OCI-LY7 (cell line): ENCODE results near the gene PRR12. TPM values are rescaled to one million over a fixed set of nuclear protein-coding genes. Genes with fewer than 3 reads are reported as not detected.

ENCODE experiments used
- BruUV-seq: library from RNA; stranded (reverse); fragments of 400-500 nt; replicated peaks from 2 replicates; lab custom pipeline; 2021; lab: Mats Ljungman, UMichigan
- CTCF ChIA-PET: fragments of 300-600 bp; sonication (Branson Sonifier 250); formaldehyde crosslinking; loops from one replicate; lab custom pipeline; 2022; ENCODE audit warnings: antibody characterized with exemption; ENCODE audit not compliant: unreplicated experiment; lab: Charles Lee
- POLR2A ChIA-PET: fragments of 300-600 bp; sonication (Branson Sonifier 250); formaldehyde crosslinking; loops from one replicate; lab custom pipeline; 2022; ENCODE audit warnings: antibody characterized with exemption; lab: Charles Lee
- DNase-seq: peaks from one replicate; pipeline ENCODE4 v3.0.0-alpha.2; 2015; ENCODE audit warnings: low spot score
- H2AFZ ChIP-seq: fragments of 200-600 bp; sonication (generic), shearing (Covaris generic); 2 replicates; pipeline ENCODE4 v1.6.1; 2014; ENCODE audit warnings: mild to moderate bottlenecking, antibody characterized with exemption, low read length, moderate library complexity
- H3K27ac ChIP-seq: fragments of 200-600 bp; sonication (generic); 2 replicates; pipeline ENCODE4 v1.5.1; 2014; ENCODE audit warnings: mixed run types, low read depth, mild to moderate bottlenecking, moderate library complexity, low read length, inconsistent platforms; ENCODE audit not compliant: poor library complexity, severe bottlenecking
- H3K36me3 ChIP-seq: fragments of 200-600 bp; sonication (generic); 2 replicates; pipeline ENCODE4 v1.6.1; 2014; ENCODE audit warnings: mild to moderate bottlenecking, antibody characterized with exemption, low read length, moderate library complexity, mixed read lengths; ENCODE audit not compliant: insufficient read depth
- H3K4me1 ChIP-seq: fragments of 200-600 bp; sonication (generic); 2 replicates; pipeline ENCODE4 v1.5.1; 2014; ENCODE audit warnings: mild to moderate bottlenecking, low read length; ENCODE audit not compliant: insufficient read depth, poor library complexity, severe bottlenecking
- H3K4me2 ChIP-seq: fragments of 200-600 bp; sonication (generic); 2 replicates; pipeline ENCODE4 v1.6.1; 2014; ENCODE audit warnings: mild to moderate bottlenecking, low read length
- H3K4me3 ChIP-seq: fragments of 200-600 bp; sonication (generic); 2 replicates; pipeline ENCODE4 v1.5.1; 2014; ENCODE audit warnings: mild to moderate bottlenecking, low read depth, low read length; ENCODE audit not compliant: poor library complexity, severe bottlenecking
- H3K79me2 ChIP-seq: fragments of 200-600 bp; sonication (generic); 2 replicates; pipeline ENCODE4 v1.6.1; 2016; ENCODE audit warnings: low read depth, mild to moderate bottlenecking, low read length, moderate library complexity, mixed read lengths; ENCODE audit not compliant: insufficient read depth
- H3K9me2 ChIP-seq: fragments of 200-600 bp; sonication (generic); 2 replicates; pipeline ENCODE4 v1.6.1; 2016; ENCODE audit warnings: mild to moderate bottlenecking, low read length, mixed read lengths; ENCODE audit not compliant: insufficient read depth
- H3K9me3 ChIP-seq: fragments of 200-600 bp; sonication (generic); 2 replicates; pipeline ENCODE4 v1.6.1; 2014; ENCODE audit warnings: mild to moderate bottlenecking, mixed run types, low read length, mixed read lengths
- H4K20me1 ChIP-seq: fragments of 200-600 bp; sonication (generic); 2 replicates; pipeline ENCODE4 v1.6.1; 2014; ENCODE audit warnings: mild to moderate bottlenecking, antibody characterized with exemption, low read length, moderate library complexity, mixed read lengths; ENCODE audit not compliant: insufficient read depth
- CTCF ChIP-seq: fragments of 200-600 bp; sonication (generic); conservative IDR thresholded peaks from 2 replicates; pipeline ENCODE4 v1.5.1; 2014; ENCODE audit warnings: mild to moderate bottlenecking, antibody characterized with exemption, low read length, moderate library complexity, mixed read lengths
- EZH2phosphoT487 ChIP-seq: fragments of 200-600 bp; sonication (generic); IDR thresholded peaks from 2 replicates; pipeline ENCODE4 v1.6.1; 2018; ENCODE audit warnings: low read depth, borderline replicate concordance, mild to moderate bottlenecking, mixed run types, antibody characterized with exemption, low read length, moderate library complexity, mixed read lengths
- intact Hi-C: fragments of 100-400 bp; cut with micrococcal nuclease; formaldehyde crosslinking; loops from one replicate; pipeline ENCODE4 v1.10.0; 2022; ENCODE audit not compliant: unreplicated experiment
- total RNA-seq, 2 experiments: library from RNA; depleted of rRNA in 1 of 2; stranded (reverse); fragments of >200 nt in 1 of 2; shearing (Covaris generic) in 1 of 2; gene quantifications; 2 replicates each; pipeline ENCODE4 v1.2.3, GENCODE V29; 2014 to 2022

The PRR12 gene
- total RNA-seq, 2 experiments from 2014 or later = 6.5 to 32.8 TPM

GRCh38 chr19:49658566-49659442, 67.8 kb downstream of the PRR12 start:
- TF ChIP-seq CTCF (no peak), EZH2phosphoT487 (no peak)
- peaks cover 7% of the 10 kb centered on the region; the same call in 1 of the 2 replicates for H3K79me2 ChIP-seq
- no peak overlapping the region for H3K4me3 ChIP-seq
- H3K36me3 ChIP-seq = peaks cover 89% of the 10 kb centered on the region
- intact Hi-C loops = no loop called here
- BruUV-seq = no TSS peak
- H2AFZ ChIP-seq = no peak overlapping the region
- DNase-seq = no peak
- no peaks in the 10 kb centered on the region for H3K9me3 ChIP-seq
- ChIA-PET POLR2A (no interaction called here), CTCF (no interaction called here)
- H3K9me2 ChIP-seq = no peaks in the 10 kb centered on the region
- H3K4me2 ChIP-seq = no peak overlapping the region
- H3K27ac ChIP-seq = no peak overlapping the region
- H3K4me1 ChIP-seq = peaks cover 2% of the 10 kb centered on the region
- no peaks in the 10 kb centered on the region for H4K20me1 ChIP-seq

- Histone ChIP-seq H2AFZ (no peak overlapping the region), H3K4me1 (peaks cover 5% of the 10 kb centered on the region), H3K36me3 (peaks cover 74% of the 10 kb centered on the region), H3K79me2 (peaks cover 18% of the 10 kb centered on the region; the same call in 1 of the 2 replicates), H3K9me2 (no peaks in the 10 kb centered on the region), H4K20me1 (no peaks in the 10 kb centered on the region), H3K4me2 (no peak overlapping the region), H3K4me3 (no peak overlapping the region), H3K9me3 (no peaks in the 10 kb centered on the region), H3K27ac (no peak overlapping the region)
- DNase-seq = no peak
- intact Hi-C loops = no loop called here
- TF ChIP-seq CTCF (no peak), EZH2phosphoT487 (no peak)
- no TSS peak for BruUV-seq
- CTCF ChIA-PET = no interaction called here
- POLR2A ChIA-PET = no interaction called here
Measured at GRCh38 chr19:49660338-49660961, 69.5 kb downstream of the PRR12 start.
